WTC11 (cell line): ENCODE data around the gene YIPF6. TPM values are rescaled to one million over a fixed set of nuclear protein-coding genes. Genes with fewer than 3 reads are reported as not detected.

Experiments
- ATAC-seq: fragments of 200-7000 bp; cut with Tn5 transposase; 2 replicates; pipeline ENCODE4 v1.10.0; 2021; ENCODE audit warnings: mild to moderate bottlenecking, moderate library complexity
- CTCF ChIA-PET: fragments of 300-600 bp; sonication (Branson Sonifier 250); formaldehyde crosslinking; loops from one replicate; lab custom pipeline; 2021; ENCODE audit warnings: antibody characterized with exemption; lab: Charles Lee
- POLR2A ChIA-PET: fragments of 350-600 bp; sonication (Branson Sonifier 250); formaldehyde crosslinking; loops from one replicate; lab custom pipeline; 2021; ENCODE audit warnings: antibody characterized with exemption; lab: Charles Lee
- DNase-seq: peaks from one replicate; pipeline ENCODE4 v3.0.0; 2021; ENCODE audit warnings: low spot score
- H3K27ac Mint-ChIP-seq: 2 replicates; pipeline ENCODE4 v1.8.0; 2021; ENCODE audit warnings: mixed read lengths
- H3K27me3 Mint-ChIP-seq: 2 replicates; pipeline ENCODE4 v1.8.0; 2021; ENCODE audit warnings: low read depth, mild to moderate bottlenecking, moderate library complexity, mixed read lengths
- H3K36me3 Mint-ChIP-seq: 2 replicates; pipeline ENCODE4 v1.8.0; 2021; ENCODE audit warnings: mixed read lengths
- H3K4me1 Mint-ChIP-seq: 2 replicates; pipeline ENCODE4 v1.8.0; 2022; ENCODE audit warnings: mixed read lengths
- H3K4me3 Mint-ChIP-seq: 2 replicates; pipeline ENCODE4 v1.8.0; 2021; ENCODE audit warnings: mild to moderate bottlenecking, moderate library complexity, mixed read lengths
- H3K9me3 Mint-ChIP-seq: 2 replicates; pipeline ENCODE4 v1.8.0; 2021; ENCODE audit warnings: mixed read lengths
- ATF1 ChIP-seq: sonication (generic); formaldehyde crosslinking; IDR thresholded peaks from 2 replicates; pipeline ENCODE4 v1.8.1; 2023; ENCODE audit warnings: mild to moderate bottlenecking, moderate library complexity, missing genetic modification reagents
- E2F4 ChIP-seq: sonication (generic); formaldehyde crosslinking; IDR thresholded peaks from 2 replicates; pipeline ENCODE4 v1.8.1; 2022; ENCODE audit warnings: low read depth, mild to moderate bottlenecking, moderate library complexity, missing genetic modification reagents, borderline replicate concordance
- ELF4 ChIP-seq: sonication (generic); formaldehyde crosslinking; IDR thresholded peaks from 2 replicates; pipeline ENCODE4 v1.8.1; 2022; ENCODE audit warnings: low read depth, mild to moderate bottlenecking, moderate library complexity, missing genetic modification reagents
- ESRRA ChIP-seq: sonication (generic); formaldehyde crosslinking; IDR thresholded peaks from 2 replicates; pipeline ENCODE4 v1.8.1; 2022; ENCODE audit warnings: mild to moderate bottlenecking, missing genetic modification reagents, borderline replicate concordance
- FOXK1 ChIP-seq: sonication (generic); formaldehyde crosslinking; IDR thresholded peaks from 2 replicates; pipeline ENCODE4 v1.8.0; 2022; ENCODE audit warnings: mild to moderate bottlenecking, moderate library complexity, missing genetic modification reagents
- HMGA2 ChIP-seq: fragments of 250-450 bp; sonication (Bioruptor Pico); IDR thresholded peaks from 2 replicates; pipeline ENCODE4 v1.4.0; 2021; ENCODE audit warnings: mild to moderate bottlenecking, moderate library complexity
- IRF2 ChIP-seq: sonication (generic); formaldehyde crosslinking; IDR thresholded peaks from 2 replicates; pipeline ENCODE4 v1.8.0; 2022; ENCODE audit warnings: low read depth, missing genetic modification reagents, borderline replicate concordance
- KAT7 ChIP-seq: sonication (generic); formaldehyde crosslinking; IDR thresholded peaks from 2 replicates; pipeline ENCODE4 v1.8.1; 2023; ENCODE audit warnings: missing genetic modification reagents, mild to moderate bottlenecking, borderline replicate concordance
- MXD4 ChIP-seq: fragments of 250-450 bp; sonication (Bioruptor Pico); IDR thresholded peaks from 2 replicates; pipeline ENCODE4 v1.8.0; 2021; ENCODE audit warnings: mild to moderate bottlenecking, moderate library complexity, borderline replicate concordance
- NFATC4 ChIP-seq: fragments of 250-450 bp; sonication (Bioruptor Pico); IDR thresholded peaks from 2 replicates; pipeline ENCODE4 v1.9.0; 2021; ENCODE audit warnings: mild to moderate bottlenecking
- NFE2L1 ChIP-seq: sonication (generic); formaldehyde crosslinking; IDR thresholded peaks from 2 replicates; pipeline ENCODE4 v1.8.1; 2023; ENCODE audit warnings: missing genetic modification reagents
- NFYB ChIP-seq: sonication (generic); formaldehyde crosslinking; conservative IDR thresholded peaks from 2 replicates; pipeline ENCODE4 v1.8.0; 2022; ENCODE audit warnings: low read depth, missing genetic modification reagents
- PRRX2 ChIP-seq: fragments of 250-450 bp; sonication (Bioruptor Pico); IDR thresholded peaks from 2 replicates; pipeline ENCODE4 v1.8.0; 2021; ENCODE audit warnings: mild to moderate bottlenecking
- SOX15 ChIP-seq: fragments of 250-450 bp; sonication (Bioruptor Pico); IDR thresholded peaks from 2 replicates; pipeline ENCODE4 v1.9.0; 2021; ENCODE audit warnings: mild to moderate bottlenecking
- TP53 ChIP-seq: sonication (generic); formaldehyde crosslinking; IDR thresholded peaks from 2 replicates; pipeline ENCODE4 v1.8.1; 2023; ENCODE audit warnings: mild to moderate bottlenecking, missing genetic modification reagents
- ZBTB21 ChIP-seq: sonication (generic); formaldehyde crosslinking; IDR thresholded peaks from 2 replicates; pipeline ENCODE4 v1.8.1; 2023; ENCODE audit warnings: mild to moderate bottlenecking, missing genetic modification reagents, borderline replicate concordance
- ZNF281 ChIP-seq: sonication (generic); formaldehyde crosslinking; IDR thresholded peaks from 2 replicates; pipeline ENCODE4 v1.8.0; 2023; ENCODE audit warnings: mild to moderate bottlenecking, missing genetic modification reagents
- total RNA-seq: library from RNA; stranded (reverse); gene quantifications from 3 replicates; pipeline ENCODE4 v1.2.3, GENCODE V29; 2021
- TF ChIP-seq, protein P1 (sequence below): fragments of 200-600 bp; IDR thresholded peaks from 2 replicates; pipeline ENCODE4 v1.8.0; 2022; ENCODE audit warnings: antibody characterized with exemption
- TF ChIP-seq, protein P2 (sequence below): sonication (generic); formaldehyde crosslinking; IDR thresholded peaks from 2 replicates; pipeline ENCODE4 v1.8.0; 2023; ENCODE audit warnings: missing genetic modification reagents, mild to moderate bottlenecking, borderline replicate concordance
- TF ChIP-seq, protein P3 (sequence below): sonication (generic); formaldehyde crosslinking; IDR thresholded peaks from 2 replicates; pipeline ENCODE4 v1.8.1; 2023; ENCODE audit warnings: mild to moderate bottlenecking, missing genetic modification reagents, moderate library complexity
- TF ChIP-seq, protein P4 (sequence below): sonication (generic); formaldehyde crosslinking; IDR thresholded peaks from 2 replicates; pipeline ENCODE4 v1.8.1; 2022; ENCODE audit warnings: low read depth, missing genetic modification reagents, borderline replicate concordance

YIPF6 gene
- total RNA-seq, 1 experiment from 2014 or later = 34.2 TPM

GRCh38 chrX:68570598-68570997, 71.7 kb downstream of the YIPF6 start:
- Mint-ChIP-seq H3K4me1 (no peaks in the 10 kb centered on the region), H3K27me3 (no peaks in the 10 kb centered on the region), H3K4me3 (no peak overlapping the region), H3K27ac (no peak overlapping the region), H3K9me3 (peaks cover 6% of the 10 kb centered on the region; the same call in 1 of the 2 replicates), H3K36me3 (no peaks in the 10 kb centered on the region)
- ChIA-PET POLR2A (no interaction called here), CTCF (no interaction called here)
- TF ChIP-seq, protein P1, sequence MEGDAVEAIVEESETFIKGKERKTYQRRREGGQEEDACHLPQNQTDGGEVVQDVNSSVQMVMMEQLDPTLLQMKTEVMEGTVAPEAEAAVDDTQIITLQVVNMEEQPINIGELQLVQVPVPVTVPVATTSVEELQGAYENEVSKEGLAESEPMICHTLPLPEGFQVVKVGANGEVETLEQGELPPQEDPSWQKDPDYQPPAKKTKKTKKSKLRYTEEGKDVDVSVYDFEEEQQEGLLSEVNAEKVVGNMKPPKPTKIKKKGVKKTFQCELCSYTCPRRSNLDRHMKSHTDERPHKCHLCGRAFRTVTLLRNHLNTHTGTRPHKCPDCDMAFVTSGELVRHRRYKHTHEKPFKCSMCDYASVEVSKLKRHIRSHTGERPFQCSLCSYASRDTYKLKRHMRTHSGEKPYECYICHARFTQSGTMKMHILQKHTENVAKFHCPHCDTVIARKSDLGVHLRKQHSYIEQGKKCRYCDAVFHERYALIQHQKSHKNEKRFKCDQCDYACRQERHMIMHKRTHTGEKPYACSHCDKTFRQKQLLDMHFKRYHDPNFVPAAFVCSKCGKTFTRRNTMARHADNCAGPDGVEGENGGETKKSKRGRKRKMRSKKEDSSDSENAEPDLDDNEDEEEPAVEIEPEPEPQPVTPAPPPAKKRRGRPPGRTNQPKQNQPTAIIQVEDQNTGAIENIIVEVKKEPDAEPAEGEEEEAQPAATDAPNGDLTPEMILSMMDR = no peak
- TF ChIP-seq, protein P2, sequence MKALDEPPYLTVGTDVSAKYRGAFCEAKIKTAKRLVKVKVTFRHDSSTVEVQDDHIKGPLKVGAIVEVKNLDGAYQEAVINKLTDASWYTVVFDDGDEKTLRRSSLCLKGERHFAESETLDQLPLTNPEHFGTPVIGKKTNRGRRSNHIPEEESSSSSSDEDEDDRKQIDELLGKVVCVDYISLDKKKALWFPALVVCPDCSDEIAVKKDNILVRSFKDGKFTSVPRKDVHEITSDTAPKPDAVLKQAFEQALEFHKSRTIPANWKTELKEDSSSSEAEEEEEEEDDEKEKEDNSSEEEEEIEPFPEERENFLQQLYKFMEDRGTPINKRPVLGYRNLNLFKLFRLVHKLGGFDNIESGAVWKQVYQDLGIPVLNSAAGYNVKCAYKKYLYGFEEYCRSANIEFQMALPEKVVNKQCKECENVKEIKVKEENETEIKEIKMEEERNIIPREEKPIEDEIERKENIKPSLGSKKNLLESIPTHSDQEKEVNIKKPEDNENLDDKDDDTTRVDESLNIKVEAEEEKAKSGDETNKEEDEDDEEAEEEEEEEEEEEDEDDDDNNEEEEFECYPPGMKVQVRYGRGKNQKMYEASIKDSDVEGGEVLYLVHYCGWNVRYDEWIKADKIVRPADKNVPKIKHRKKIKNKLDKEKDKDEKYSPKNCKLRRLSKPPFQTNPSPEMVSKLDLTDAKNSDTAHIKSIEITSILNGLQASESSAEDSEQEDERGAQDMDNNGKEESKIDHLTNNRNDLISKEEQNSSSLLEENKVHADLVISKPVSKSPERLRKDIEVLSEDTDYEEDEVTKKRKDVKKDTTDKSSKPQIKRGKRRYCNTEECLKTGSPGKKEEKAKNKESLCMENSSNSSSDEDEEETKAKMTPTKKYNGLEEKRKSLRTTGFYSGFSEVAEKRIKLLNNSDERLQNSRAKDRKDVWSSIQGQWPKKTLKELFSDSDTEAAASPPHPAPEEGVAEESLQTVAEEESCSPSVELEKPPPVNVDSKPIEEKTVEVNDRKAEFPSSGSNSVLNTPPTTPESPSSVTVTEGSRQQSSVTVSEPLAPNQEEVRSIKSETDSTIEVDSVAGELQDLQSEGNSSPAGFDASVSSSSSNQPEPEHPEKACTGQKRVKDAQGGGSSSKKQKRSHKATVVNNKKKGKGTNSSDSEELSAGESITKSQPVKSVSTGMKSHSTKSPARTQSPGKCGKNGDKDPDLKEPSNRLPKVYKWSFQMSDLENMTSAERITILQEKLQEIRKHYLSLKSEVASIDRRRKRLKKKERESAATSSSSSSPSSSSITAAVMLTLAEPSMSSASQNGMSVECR (CRISPR knock-in tag) = no peak
- TF ChIP-seq MXD4 (CRISPR knock-in tag) (no peak), TP53 (CRISPR knock-in tag) (no peak)
- ATAC-seq (no peak), DNase-seq (no peak)

DNA sequence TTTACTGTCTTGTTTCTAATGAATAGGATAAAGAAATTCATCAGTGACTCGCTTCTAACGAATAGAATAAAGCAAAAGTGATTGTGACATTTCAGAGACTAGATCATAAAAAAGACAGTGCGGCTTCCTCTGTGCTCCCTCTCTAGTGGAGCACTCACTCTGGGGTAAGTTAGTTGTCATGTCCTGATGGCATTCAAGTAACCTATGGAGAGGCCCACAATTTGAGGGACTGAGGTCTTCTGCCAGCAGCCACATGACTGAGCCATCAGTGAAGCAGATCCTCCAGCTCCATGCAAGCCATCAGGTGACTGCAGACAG, 72.4 kb downstream of the YIPF6 start:
- no peak for DNase-seq
- Mint-ChIP-seq H3K36me3 (no peaks in the 10 kb centered on the region), H3K4me3 (no peak overlapping the region), H3K27ac (no peak overlapping the region), H3K27me3 (no peaks in the 10 kb centered on the region), H3K4me1 (no peaks in the 10 kb centered on the region), H3K9me3 (peaks cover 6% of the 10 kb centered on the region; the same call in 1 of the 2 replicates)
- no peak for ATAC-seq
- CTCF ChIA-PET = no interaction called here
- TF ChIP-seq FOXK1 (CRISPR knock-in tag) = no peak
- no peak for TF ChIP-seq NFATC4 (CRISPR knock-in tag)
- no peak for TF ChIP-seq ELF4
- no peak for TF ChIP-seq ZBTB21
- no peak for TF ChIP-seq ESRRA
- no peak for TF ChIP-seq ATF1 (CRISPR knock-in tag)
- TF ChIP-seq SOX15 = no peak
- POLR2A ChIA-PET = no interaction called here

DNA sequence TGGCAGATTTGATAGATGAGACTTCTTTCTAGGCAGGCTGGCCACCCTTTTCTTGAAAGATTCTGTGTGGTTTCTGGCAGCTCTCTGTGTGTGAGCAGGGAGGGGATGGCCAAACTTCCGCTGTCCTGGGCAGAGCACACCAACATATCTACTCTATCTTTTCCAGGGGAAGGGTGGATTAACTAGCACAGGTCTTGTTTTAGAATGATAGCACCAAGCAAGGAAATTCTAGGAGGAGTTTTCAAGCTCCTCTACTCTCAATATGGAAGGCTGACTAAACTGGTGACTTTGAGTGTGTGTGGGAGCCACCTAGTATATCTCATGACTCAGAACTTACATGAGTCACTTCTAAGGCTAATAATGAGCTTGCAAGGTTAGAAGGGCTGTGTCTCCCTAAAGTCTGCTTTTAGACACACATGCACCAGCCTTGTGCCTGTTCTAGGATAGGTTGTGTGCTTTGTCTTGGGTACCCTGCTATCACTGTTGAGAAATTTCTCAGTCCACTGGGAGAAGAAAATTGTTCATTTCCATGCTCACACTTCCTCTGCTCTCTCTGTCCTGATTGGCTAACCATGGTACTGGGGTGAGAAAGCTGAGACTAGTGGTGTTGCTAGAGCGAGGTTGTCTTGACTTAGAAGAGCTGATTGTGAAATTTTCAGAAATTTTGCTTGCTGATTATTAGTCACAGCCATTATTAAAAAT, 72.9 kb downstream of the YIPF6 start:
- CTCF ChIA-PET = no interaction called here
- DNase-seq (no peak), ATAC-seq (no peak)
- peaks cover 3% of the 10 kb centered on the region; the same call in 1 of the 2 replicates for H3K9me3 Mint-ChIP-seq
- no peaks in the 10 kb centered on the region for H3K4me1 Mint-ChIP-seq
- no peak overlapping the region for H3K27ac Mint-ChIP-seq
- no peak overlapping the region for H3K4me3 Mint-ChIP-seq
- POLR2A ChIA-PET = no interaction called here
- no peaks in the 10 kb centered on the region for H3K36me3 Mint-ChIP-seq
- no peaks in the 10 kb centered on the region for H3K27me3 Mint-ChIP-seq
- TF ChIP-seq, protein P3, sequence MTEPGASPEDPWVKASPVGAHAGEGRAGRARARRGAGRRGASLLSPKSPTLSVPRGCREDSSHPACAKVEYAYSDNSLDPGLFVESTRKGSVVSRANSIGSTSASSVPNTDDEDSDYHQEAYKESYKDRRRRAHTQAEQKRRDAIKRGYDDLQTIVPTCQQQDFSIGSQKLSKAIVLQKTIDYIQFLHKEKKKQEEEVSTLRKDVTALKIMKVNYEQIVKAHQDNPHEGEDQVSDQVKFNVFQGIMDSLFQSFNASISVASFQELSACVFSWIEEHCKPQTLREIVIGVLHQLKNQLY = no peak
- TF ChIP-seq HMGA2 (CRISPR knock-in tag) (no peak), NFE2L1 (no peak), ZNF281 (no peak), E2F4 (CRISPR knock-in tag) (no peak), PRRX2 (CRISPR knock-in tag) (no peak), NFYB (CRISPR knock-in tag) (no peak), IRF2 (no peak), KAT7 (CRISPR knock-in tag) (no peak)
- TF ChIP-seq, protein P4, sequence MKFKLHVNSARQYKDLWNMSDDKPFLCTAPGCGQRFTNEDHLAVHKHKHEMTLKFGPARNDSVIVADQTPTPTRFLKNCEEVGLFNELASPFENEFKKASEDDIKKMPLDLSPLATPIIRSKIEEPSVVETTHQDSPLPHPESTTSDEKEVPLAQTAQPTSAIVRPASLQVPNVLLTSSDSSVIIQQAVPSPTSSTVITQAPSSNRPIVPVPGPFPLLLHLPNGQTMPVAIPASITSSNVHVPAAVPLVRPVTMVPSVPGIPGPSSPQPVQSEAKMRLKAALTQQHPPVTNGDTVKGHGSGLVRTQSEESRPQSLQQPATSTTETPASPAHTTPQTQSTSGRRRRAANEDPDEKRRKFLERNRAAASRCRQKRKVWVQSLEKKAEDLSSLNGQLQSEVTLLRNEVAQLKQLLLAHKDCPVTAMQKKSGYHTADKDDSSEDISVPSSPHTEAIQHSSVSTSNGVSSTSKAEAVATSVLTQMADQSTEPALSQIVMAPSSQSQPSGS (CRISPR knock-in tag) = no peak
